Breast epithelium (tissue), 4 donors: ENCODE measurements around the gene ADARB1. TPM values are rescaled to one million over a fixed set of nuclear protein-coding genes. Genes with fewer than 3 reads are reported as not detected.

ENCODE experiments used
- DNase-seq, 2 donors: peaks; one replicate each; pipeline ENCODE4 v3.0.0-alpha.2; 2019; ENCODE audit warnings: low spot score in 2 of 2
- H3K27ac ChIP-seq, 2 donors: fragments of 200-600 bp; sonication (generic) in 1 of 2; one replicate each; pipeline ENCODE4 v1.5.1; 2016 to 2019; ENCODE audit warnings: mild to moderate bottlenecking in 1 of 2
- H3K27me3 ChIP-seq, 2 donors: fragments of 200-600 bp; sonication (generic) in 1 of 2; one replicate each; pipeline versions ENCODE4 v1.5.1 to v1.6.0; 2017 to 2019; ENCODE audit warnings: control low read depth in 1 of 2, mild to moderate bottlenecking in 1 of 2
- H3K36me3 ChIP-seq: fragments of 200-600 bp; one replicate; pipeline ENCODE4 v1.5.1; 2019
- H3K4me1 ChIP-seq, 2 donors: fragments of 200-600 bp; sonication (generic); one replicate each; pipeline ENCODE4 v1.5.1; 2016 to 2019; ENCODE audit warnings: control low read depth in 1 of 2
- H3K4me3 ChIP-seq, 3 donors: fragments of 200-600 bp; sonication (generic); 1 replicate in 2 of 3; 2 replicates in 1 of 3; pipeline ENCODE4 v1.5.1; 2016 to 2019; ENCODE audit warnings: mild to moderate bottlenecking in 3 of 3, moderate library complexity in 2 of 3
- H3K9me3 ChIP-seq, 2 donors: fragments of 200-600 bp; sonication (generic) in 1 of 2; one replicate each; pipeline ENCODE4 v1.5.1; 2016 to 2019; ENCODE audit warnings: control low read depth in 1 of 2
- CTCF ChIP-seq, 3 donors: fragments of 450-650 bp; IDR thresholded peaks; one replicate each; pipeline ENCODE4 v1.5.1; 2016 to 2017; ENCODE audit warnings: antibody characterized with exemption in 3 of 3, mild to moderate bottlenecking in 3 of 3, moderate library complexity in 3 of 3
- POLR2A ChIP-seq: fragments of 450-650 bp; IDR thresholded peaks from one replicate; pipeline ENCODE4 v1.6.1; 2016; ENCODE audit warnings: antibody characterized with exemption, mild to moderate bottlenecking, moderate library complexity
- POLR2AphosphoS5 ChIP-seq, 3 donors: sonication (generic); formaldehyde crosslinking; IDR thresholded peaks; one replicate each; pipeline ENCODE4 v1.6.1; 2017; ENCODE audit warnings: antibody characterized with exemption in 3 of 3
- intact Hi-C: fragments of 100-400 bp; cut with DNase I; formaldehyde crosslinking; loops from one replicate; pipeline ENCODE4 v1.15.1; 2023; ENCODE audit warnings: low total_unique reads
- total RNA-seq, 3 donors: library from RNA; depleted of rRNA; stranded (reverse); fragments of >200 nt; gene quantifications; one replicate each; pipeline ENCODE4 v1.1.0, GENCODE V29; 2016

ADARB1 gene
- total RNA-seq, 3 donors from 2014 or later: 19.9 to 21.3 (median 20.0) TPM

GRCh38 chr21:45078877-45079281 lies 4.5 kb downstream of the ADARB1 start:
- Histone ChIP-seq H3K9me3 (no peaks in the 10 kb centered on the region), H3K4me3 (no peak overlapping the region), H3K36me3 (no peaks in the 10 kb centered on the region), H3K4me1 (no peaks in the 10 kb centered on the region), H3K27ac (no peak overlapping the region), H3K27me3 (no peaks in the 10 kb centered on the region)
- intact Hi-C loops: loop anchor here (10.0 kb wide), 1 partner anchor 124 kb away; no protein-coding TSS in a partner anchor
- DNase-seq: no peak
- TF ChIP-seq POLR2AphosphoS5 (IDR thresholded peaks at IDR 0.05) (no peak), POLR2A (no peak), CTCF (IDR thresholded peaks at IDR 0.05) (no peak)

- H3K9me3 ChIP-seq: no peaks in the 10 kb centered on the region
- no peak overlapping the region for H3K4me3 ChIP-seq
- H3K27me3 ChIP-seq: no peaks in the 10 kb centered on the region
- no peaks in the 10 kb centered on the region for H3K4me1 ChIP-seq
- no peak overlapping the region for H3K27ac ChIP-seq
- intact Hi-C loops: loop anchor here (10.0 kb wide), 1 partner anchor 125 kb away; no protein-coding TSS in a partner anchor
- TF ChIP-seq CTCF (IDR thresholded peaks at IDR 0.05) (no peak), POLR2AphosphoS5 (IDR thresholded peaks at IDR 0.05) (no peak), POLR2A (no peak)
- H3K36me3 ChIP-seq: no peaks in the 10 kb centered on the region
- no peak for DNase-seq
Observed at GRCh38 chr21:45079351-45079750, 5.0 kb downstream of the ADARB1 start.

GRCh38 chr21:45080232-45080631 lies 5.9 kb downstream of the ADARB1 start:
- Histone ChIP-seq H3K36me3 (no peaks in the 10 kb centered on the region), H3K4me1 (no peaks in the 10 kb centered on the region)

GRCh38 chr21:45080639-45081414 lies 6.4 kb downstream of the ADARB1 start:
- TF ChIP-seq POLR2A (no peak), POLR2AphosphoS5 (IDR thresholded peaks at IDR 0.05) (no peak), CTCF (IDR thresholded peaks at IDR 0.05) (no peak)
- H3K27ac ChIP-seq: no peak overlapping the region
- H3K4me1 ChIP-seq: no peaks in the 10 kb centered on the region
- H3K4me3 ChIP-seq: no peak overlapping the region
- intact Hi-C loops: no loop called here
- no peaks in the 10 kb centered on the region for H3K9me3 ChIP-seq
- no peaks in the 10 kb centered on the region for H3K36me3 ChIP-seq
- no peaks in the 10 kb centered on the region for H3K27me3 ChIP-seq
- no peak for DNase-seq

More at GRCh38 chr21:45080232-45080631, 5.9 kb downstream of the ADARB1 start:
- no peak for TF ChIP-seq POLR2AphosphoS5 (IDR thresholded peaks at IDR 0.05)
- TF ChIP-seq CTCF (IDR thresholded peaks at IDR 0.05): no peak
- TF ChIP-seq POLR2A: no peak
- no peak overlapping the region for H3K4me3 ChIP-seq
- no peaks in the 10 kb centered on the region for H3K27me3 ChIP-seq
- no peak overlapping the region for H3K27ac ChIP-seq
- no peak for DNase-seq
- H3K9me3 ChIP-seq: no peaks in the 10 kb centered on the region
- intact Hi-C loops: no loop called here

- no peaks in the 10 kb centered on the region for H3K36me3 ChIP-seq
- H3K4me3 ChIP-seq: no peak overlapping the region
- no peaks in the 10 kb centered on the region for H3K4me1 ChIP-seq
- H3K27me3 ChIP-seq: no peaks in the 10 kb centered on the region
- intact Hi-C loops: no loop called here
- no peak for DNase-seq
- H3K9me3 ChIP-seq: no peaks in the 10 kb centered on the region
- H3K27ac ChIP-seq: no peak overlapping the region
- TF ChIP-seq POLR2AphosphoS5 (IDR thresholded peaks at IDR 0.05): no peak
- no peak for TF ChIP-seq POLR2A
- no peak for TF ChIP-seq CTCF (IDR thresholded peaks at IDR 0.05)
Observed at GRCh38 chr21:45081636-45082035, 7.3 kb downstream of the ADARB1 start.
